BLaER1 (cell line): ENCODE data around the gene KRTAP12-3.
A peak's percentile ranks its signal among the peaks of the same experiment; 100 is the strongest.

Experiments
- H3K27ac ChIP-seq: shearing (Covaris generic); formaldehyde crosslinking; 2 replicates; pipeline ENCODE4 v1.8.1; 2022
- H3K27me3 ChIP-seq: shearing (Covaris generic); formaldehyde crosslinking; 2 replicates; pipeline ENCODE4 v1.8.1; 2022
- H3K36me3 ChIP-seq: shearing (Covaris generic); formaldehyde crosslinking; 2 replicates; pipeline ENCODE4 v1.8.1; 2022
- H3K4me1 ChIP-seq: shearing (Covaris generic); formaldehyde crosslinking; 2 replicates; pipeline ENCODE4 v1.8.1; 2022
- H3K4me2 ChIP-seq: shearing (Covaris generic); formaldehyde crosslinking; 2 replicates; pipeline ENCODE4 v1.8.1; 2022
- H3K4me3 ChIP-seq: shearing (Covaris generic); formaldehyde crosslinking; 2 replicates; pipeline ENCODE4 v1.8.1; 2022
- H3K9ac ChIP-seq: shearing (Covaris generic); formaldehyde crosslinking; 2 replicates; pipeline ENCODE4 v1.8.1; 2022
- H3K9me3 ChIP-seq: shearing (Covaris generic); formaldehyde crosslinking; 2 replicates; pipeline ENCODE4 v1.8.1; 2022
- H4K20me1 ChIP-seq: shearing (Covaris generic); formaldehyde crosslinking; 2 replicates; pipeline ENCODE4 v1.8.1; 2022
- Cebpa-rat ChIP-seq: shearing (Covaris generic); IDR thresholded peaks from 2 replicates; pipeline ENCODE4 v1.8.1; 2022

The KRTAP12-3 gene

GRCh38 chr21:44615466-44615865, 42.3 kb upstream of the KRTAP12-3 start:
- TF ChIP-seq Cebpa-rat, result no peak
- peak overlapping the region; percentile 71 for H3K4me2 ChIP-seq
- H3K4me1 ChIP-seq, result peaks cover 44% of the 10 kb centered on the region

DNA sequence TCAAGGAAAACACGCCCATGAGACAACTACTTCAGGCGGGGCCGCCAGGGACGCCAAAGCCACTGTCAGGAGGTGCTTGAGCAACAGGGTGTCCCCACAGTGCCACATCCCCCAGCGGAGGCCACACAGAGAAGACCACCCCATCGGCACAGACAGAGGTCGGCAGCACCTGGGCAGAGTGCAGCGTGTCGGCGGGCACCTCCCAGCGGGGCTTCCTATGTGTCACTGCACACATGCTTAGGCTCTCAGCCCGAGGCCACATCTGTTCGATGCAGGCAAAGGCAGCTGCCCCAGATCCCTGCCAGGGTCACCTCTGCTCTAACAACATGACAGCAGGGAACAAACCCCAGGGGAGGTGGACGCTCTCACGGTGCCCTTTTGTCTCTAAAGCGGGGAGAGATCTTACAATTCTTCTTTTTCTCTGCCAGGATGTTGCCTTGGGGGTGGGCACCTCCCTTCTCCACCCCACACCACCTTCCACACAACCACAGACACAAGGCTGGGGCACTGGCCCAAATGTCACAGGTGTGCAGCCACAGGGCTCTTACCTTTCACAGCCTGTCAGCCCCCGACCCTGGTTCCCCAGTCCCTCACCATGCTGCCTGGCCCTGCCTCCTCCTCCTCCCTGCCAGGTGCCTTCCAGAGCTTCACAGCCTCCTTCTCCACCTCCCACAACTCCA, 41.7 kb upstream of the KRTAP12-3 start:
- H3K9ac ChIP-seq, result 0 out of 2 replicates have a peak overlapping the region, but pooled peaks have one; percentile 5
- H3K4me3 ChIP-seq, result no peak overlapping the region
- H4K20me1 ChIP-seq, result no peaks in the 10 kb centered on the region
- H3K4me2 ChIP-seq, result peak overlapping the region; percentile 71
- H3K36me3 ChIP-seq, result no peaks in the 10 kb centered on the region
- no peak for TF ChIP-seq Cebpa-rat
- no peaks in the 10 kb centered on the region for H3K27me3 ChIP-seq
- H3K4me1 ChIP-seq, result peaks cover 44% of the 10 kb centered on the region
- H3K27ac ChIP-seq, result no peak overlapping the region
- H3K9me3 ChIP-seq, result peaks cover 20% of the 10 kb centered on the region

More at GRCh38 chr21:44615466-44615865, 42.3 kb upstream of the KRTAP12-3 start:
- no peak overlapping the region for H3K9ac ChIP-seq
- H3K4me3 ChIP-seq, result no peak overlapping the region
- no peaks in the 10 kb centered on the region for H3K36me3 ChIP-seq
- H3K9me3 ChIP-seq, result peaks cover 26% of the 10 kb centered on the region
- no peaks in the 10 kb centered on the region for H3K27me3 ChIP-seq
- no peaks in the 10 kb centered on the region for H4K20me1 ChIP-seq
- H3K27ac ChIP-seq, result no peak overlapping the region

DNA sequence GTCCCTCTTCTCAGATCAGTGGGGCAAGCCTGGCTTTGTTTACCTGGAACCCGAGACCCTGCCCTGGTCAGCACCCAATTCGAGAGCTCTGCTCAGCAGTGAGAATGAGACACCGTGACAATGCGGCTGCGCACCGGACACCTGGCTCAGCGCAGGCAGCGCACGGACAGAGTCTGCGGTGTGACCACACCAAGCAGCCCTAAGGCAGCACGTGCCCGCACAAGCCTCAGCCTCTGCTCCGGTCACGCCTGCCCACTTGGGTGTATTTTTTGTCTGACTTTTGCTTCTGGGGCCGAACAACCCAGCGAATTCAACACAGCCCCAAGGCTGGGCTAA, 41.2 kb upstream of the KRTAP12-3 start:
- TF ChIP-seq Cebpa-rat, result no peak
- H3K36me3 ChIP-seq, result no peaks in the 10 kb centered on the region
- no peak overlapping the region for H3K4me3 ChIP-seq
- peaks cover 18% of the 10 kb centered on the region for H3K9me3 ChIP-seq
- H3K27me3 ChIP-seq, result no peaks in the 10 kb centered on the region
- peaks cover 44% of the 10 kb centered on the region for H3K4me1 ChIP-seq
- no peaks in the 10 kb centered on the region for H4K20me1 ChIP-seq
- H3K27ac ChIP-seq, result no peak overlapping the region
- H3K4me2 ChIP-seq, result peak overlapping the region; percentile 71
- H3K9ac ChIP-seq, result 0 out of 2 replicates have a peak overlapping the region, but pooled peaks have one; percentile 5

DNA sequence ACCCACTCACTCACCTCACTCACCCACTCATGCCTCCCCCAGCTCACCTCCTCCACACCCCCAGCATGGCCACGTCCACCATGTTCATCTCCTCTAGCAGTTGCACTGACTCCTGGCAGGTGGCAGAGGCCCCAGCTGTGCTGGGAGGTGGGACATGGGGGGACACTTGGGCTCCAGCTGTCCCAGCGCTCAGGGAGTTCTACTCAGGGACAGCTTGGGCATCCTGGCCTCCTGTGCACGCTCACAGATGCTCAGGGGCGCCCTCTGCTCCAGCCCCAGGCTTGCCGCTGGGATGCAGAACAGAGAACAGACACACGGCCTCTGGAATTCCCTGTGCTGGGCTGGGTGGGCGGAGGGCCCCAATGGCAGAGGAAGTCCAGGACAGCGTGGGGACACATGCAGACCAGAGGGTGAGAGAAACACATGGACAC, 40.6 kb upstream of the KRTAP12-3 start:
- no peak overlapping the region for H3K4me2 ChIP-seq
- H4K20me1 ChIP-seq, result no peaks in the 10 kb centered on the region
- H3K4me1 ChIP-seq, result peaks cover 44% of the 10 kb centered on the region
- no peak overlapping the region for H3K27ac ChIP-seq
- H3K36me3 ChIP-seq, result no peaks in the 10 kb centered on the region
- no peak for TF ChIP-seq Cebpa-rat
- H3K9me3 ChIP-seq, result peaks cover 13% of the 10 kb centered on the region
- no peak overlapping the region for H3K4me3 ChIP-seq
- no peaks in the 10 kb centered on the region for H3K27me3 ChIP-seq
- no peak overlapping the region for H3K9ac ChIP-seq

- Histone ChIP-seq H3K4me2 (peak overlapping the region; percentile 59), H3K27ac (peak overlapping the region; percentile 22; the same call in 1 of the 2 replicates), H3K4me3 (no peak overlapping the region), H3K4me1 (peaks cover 44% of the 10 kb centered on the region), H3K9ac (no peak overlapping the region), H4K20me1 (no peaks in the 10 kb centered on the region), H3K9me3 (peaks cover 21% of the 10 kb centered on the region), H3K36me3 (no peaks in the 10 kb centered on the region), H3K27me3 (no peaks in the 10 kb centered on the region)
- TF ChIP-seq Cebpa-rat, result no peak
These were observed 39.2 kb upstream of the KRTAP12-3 start for GRCh38 chr21:44618504-44618903.

- Histone ChIP-seq H3K4me1 (peaks cover 44% of the 10 kb centered on the region), H3K36me3 (no peaks in the 10 kb centered on the region), H3K27ac (peak overlapping the region; percentile 22; the same call in 1 of the 2 replicates), H3K27me3 (no peaks in the 10 kb centered on the region), H3K4me3 (no peak overlapping the region), H3K4me2 (peak overlapping the region; percentile 59), H3K9ac (no peak overlapping the region), H4K20me1 (no peaks in the 10 kb centered on the region), H3K9me3 (peaks cover 25% of the 10 kb centered on the region)
- no peak for TF ChIP-seq Cebpa-rat
These were observed 38.8 kb upstream of the KRTAP12-3 start for GRCh38 chr21:44618909-44619308.

- Histone ChIP-seq H3K9me3 (peaks cover 35% of the 10 kb centered on the region), H4K20me1 (no peaks in the 10 kb centered on the region), H3K4me3 (no peak overlapping the region), H3K27ac (no peak overlapping the region), H3K9ac (no peak overlapping the region), H3K4me1 (peaks cover 36% of the 10 kb centered on the region), H3K4me2 (no peak overlapping the region), H3K27me3 (no peaks in the 10 kb centered on the region), H3K36me3 (no peaks in the 10 kb centered on the region)
- no peak for TF ChIP-seq Cebpa-rat
These were observed 37.8 kb upstream of the KRTAP12-3 start for GRCh38 chr21:44619886-44620285.

DNA sequence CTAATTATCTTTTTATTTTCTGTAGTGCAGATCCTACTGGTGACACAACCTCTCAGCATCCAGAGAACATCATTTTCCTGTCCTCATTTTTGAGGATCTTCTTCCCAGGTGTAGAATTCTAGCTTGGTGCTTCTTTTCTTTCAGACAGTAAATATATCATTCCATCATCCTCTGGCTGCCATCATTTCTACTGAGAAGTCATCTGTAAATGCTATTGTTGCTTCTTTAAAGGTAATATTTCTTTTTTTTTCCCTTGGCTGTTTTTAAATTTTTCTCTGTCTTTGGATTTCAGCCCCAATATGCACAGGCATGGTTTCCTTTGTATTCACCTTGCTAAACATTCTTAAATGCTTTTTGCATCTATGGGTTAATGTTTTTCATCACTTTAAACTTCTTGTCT, 34.2 kb upstream of the KRTAP12-3 start:
- Histone ChIP-seq H4K20me1 (no peaks in the 10 kb centered on the region), H3K4me2 (no peak overlapping the region), H3K9me3 (peaks cover 43% of the 10 kb centered on the region), H3K4me1 (peaks cover 19% of the 10 kb centered on the region), H3K4me3 (no peak overlapping the region), H3K36me3 (no peaks in the 10 kb centered on the region), H3K27me3 (no peaks in the 10 kb centered on the region), H3K9ac (no peak overlapping the region), H3K27ac (no peak overlapping the region)
- TF ChIP-seq Cebpa-rat, result no peak

- Histone ChIP-seq H3K4me3 (no peak overlapping the region), H3K4me1 (peaks cover 23% of the 10 kb centered on the region), H3K27me3 (no peaks in the 10 kb centered on the region), H4K20me1 (no peaks in the 10 kb centered on the region), H3K9me3 (peaks cover 51% of the 10 kb centered on the region), H3K9ac (no peak overlapping the region), H3K36me3 (no peaks in the 10 kb centered on the region), H3K27ac (no peak overlapping the region), H3K4me2 (no peak overlapping the region)
- no peak for TF ChIP-seq Cebpa-rat
These were observed 32.0 kb upstream of the KRTAP12-3 start for GRCh38 chr21:44625756-44626155.

- Histone ChIP-seq H3K27ac (no peak overlapping the region), H3K27me3 (no peaks in the 10 kb centered on the region), H3K4me2 (no peak overlapping the region), H3K4me3 (no peak overlapping the region), H3K9me3 (peaks cover 55% of the 10 kb centered on the region), H4K20me1 (no peaks in the 10 kb centered on the region), H3K9ac (no peak overlapping the region), H3K4me1 (peaks cover 23% of the 10 kb centered on the region), H3K36me3 (no peaks in the 10 kb centered on the region)
- TF ChIP-seq Cebpa-rat, result no peak
These were observed 31.5 kb upstream of the KRTAP12-3 start for GRCh38 chr21:44626262-44626661.
